DND-41 (cell line): ENCODE data around the gene CARF.

Experiments
- EZH2 ChIP-seq: IDR thresholded peaks from 3 replicates; pipeline ENCODE4 v1.6.1; 2012; ENCODE audit warnings: borderline replicate concordance, low read depth, mild to moderate bottlenecking, moderate library complexity, low read length, inconsistent platforms; ENCODE audit not compliant: severe bottlenecking
- TF ChIP-seq, protein P1 (sequence below): IDR thresholded peaks from 2 replicates; pipeline ENCODE4 v1.5.1; 2012; ENCODE audit warnings: borderline replicate concordance, low read length, moderate library complexity, mild to moderate bottlenecking; ENCODE audit not compliant: poor library complexity, severe bottlenecking; ENCODE audit errors: extremely low read depth

DNA sequence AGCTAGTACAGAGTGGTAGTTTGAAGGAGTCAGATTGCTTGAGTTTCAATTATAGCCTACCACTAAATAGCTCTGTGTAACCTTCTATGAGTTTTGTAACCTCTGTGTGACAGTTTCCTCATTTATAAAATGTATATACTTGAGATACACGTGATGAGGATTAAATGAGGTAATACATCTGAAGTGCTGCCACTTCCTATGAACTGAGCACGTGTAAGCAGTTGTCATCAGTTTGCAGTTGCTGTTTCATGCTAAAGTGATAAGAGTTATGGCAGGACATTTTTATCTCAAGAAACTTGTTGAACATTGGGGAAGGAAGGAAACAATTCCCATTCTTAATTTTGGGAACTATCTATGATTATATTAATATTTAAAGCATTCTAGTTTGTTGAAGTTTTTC lies 38.5 kb downstream of the CARF start:
- TF ChIP-seq, protein P1, sequence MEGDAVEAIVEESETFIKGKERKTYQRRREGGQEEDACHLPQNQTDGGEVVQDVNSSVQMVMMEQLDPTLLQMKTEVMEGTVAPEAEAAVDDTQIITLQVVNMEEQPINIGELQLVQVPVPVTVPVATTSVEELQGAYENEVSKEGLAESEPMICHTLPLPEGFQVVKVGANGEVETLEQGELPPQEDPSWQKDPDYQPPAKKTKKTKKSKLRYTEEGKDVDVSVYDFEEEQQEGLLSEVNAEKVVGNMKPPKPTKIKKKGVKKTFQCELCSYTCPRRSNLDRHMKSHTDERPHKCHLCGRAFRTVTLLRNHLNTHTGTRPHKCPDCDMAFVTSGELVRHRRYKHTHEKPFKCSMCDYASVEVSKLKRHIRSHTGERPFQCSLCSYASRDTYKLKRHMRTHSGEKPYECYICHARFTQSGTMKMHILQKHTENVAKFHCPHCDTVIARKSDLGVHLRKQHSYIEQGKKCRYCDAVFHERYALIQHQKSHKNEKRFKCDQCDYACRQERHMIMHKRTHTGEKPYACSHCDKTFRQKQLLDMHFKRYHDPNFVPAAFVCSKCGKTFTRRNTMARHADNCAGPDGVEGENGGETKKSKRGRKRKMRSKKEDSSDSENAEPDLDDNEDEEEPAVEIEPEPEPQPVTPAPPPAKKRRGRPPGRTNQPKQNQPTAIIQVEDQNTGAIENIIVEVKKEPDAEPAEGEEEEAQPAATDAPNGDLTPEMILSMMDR = no peak
- TF ChIP-seq EZH2 = no peak
